Neural progenitor cell (in vitro differentiated cells): ENCODE results near the gene CTIF. TPM values are rescaled to one million over a fixed set of nuclear protein-coding genes. Genes with fewer than 3 reads are reported as not detected.

Source experiments
- DNase-seq: peaks from one replicate; pipeline ENCODE4 v3.0.0-alpha.2; 2016; ENCODE audit warnings: low spot score
- H2AFZ ChIP-seq: fragments of 200-600 bp; sonication (generic); replicated peaks from 2 replicates; pipeline ENCODE4 v1.6.1; 2016; ENCODE audit warnings: antibody characterized with exemption
- H3F3A ChIP-seq: fragments of 200-600 bp; sonication (generic); 2 replicates; pipeline ENCODE4 v1.6.1; 2016; ENCODE audit warnings: antibody characterized with exemption, low read depth
- H3K27ac ChIP-seq: fragments of 200-600 bp; sonication (generic); 2 replicates; pipeline ENCODE4 v1.5.1; 2016; ENCODE audit warnings: mild to moderate bottlenecking
- H3K27me3 ChIP-seq: fragments of 200-600 bp; sonication (generic); 2 replicates; pipeline ENCODE4 v1.6.1; 2016; ENCODE audit warnings: mild to moderate bottlenecking, moderate library complexity
- H3K36me3 ChIP-seq: fragments of 200-600 bp; sonication (generic); 2 replicates; pipeline ENCODE4 v1.5.1; 2016
- H3K4me1 ChIP-seq: fragments of 200-600 bp; sonication (generic); 2 replicates; pipeline ENCODE4 v1.6.1; 2016; ENCODE audit warnings: mixed run types
- H3K4me2 ChIP-seq: fragments of 200-600 bp; sonication (generic); 2 replicates; pipeline ENCODE4 v1.6.1; 2016
- H3K4me3 ChIP-seq: fragments of 200-600 bp; sonication (generic); 2 replicates; pipeline ENCODE4 v1.5.1; 2016
- H3K79me2 ChIP-seq: fragments of 200-600 bp; sonication (generic); 2 replicates; pipeline ENCODE4 v1.6.1; 2016; ENCODE audit warnings: low read depth
- H3K9ac ChIP-seq: fragments of 200-600 bp; sonication (generic); 2 replicates; pipeline ENCODE4 v1.6.1; 2016
- H3K9me3 ChIP-seq: fragments of 200-600 bp; sonication (generic); 2 replicates; pipeline ENCODE4 v1.5.1; 2016; ENCODE audit warnings: low read depth
- H4K20me1 ChIP-seq: fragments of 200-600 bp; sonication (generic); 2 replicates; pipeline ENCODE4 v1.6.1; 2016; ENCODE audit warnings: low read depth
- H3K27ac Mint-ChIP-seq: 3 replicates; pipeline ENCODE4 v1.8.0; 2021; ENCODE audit warnings: mixed read lengths
- H3K27me3 Mint-ChIP-seq: 2 replicates; pipeline ENCODE4 v1.8.0; 2022; ENCODE audit warnings: low read depth, mild to moderate bottlenecking, inconsistent platforms, moderate library complexity, mixed read lengths; ENCODE audit not compliant: insufficient read depth
- H3K36me3 Mint-ChIP-seq: 3 replicates; pipeline ENCODE4 v1.8.0; 2021; ENCODE audit warnings: mixed read lengths
- H3K4me1 Mint-ChIP-seq: 3 replicates; pipeline ENCODE4 v1.8.0; 2021; ENCODE audit warnings: mixed read lengths
- H3K4me3 Mint-ChIP-seq: 3 replicates; pipeline ENCODE4 v1.8.0; 2021; ENCODE audit warnings: mild to moderate bottlenecking, moderate library complexity, mixed read lengths
- H3K9me3 Mint-ChIP-seq: 3 replicates; pipeline ENCODE4 v1.8.0; 2020; ENCODE audit warnings: mixed read lengths
- EZH2 ChIP-seq: fragments of 200-600 bp; sonication (generic); IDR thresholded peaks from 2 replicates; pipeline ENCODE4 v1.6.1; 2017; ENCODE audit warnings: antibody characterized with exemption, mild to moderate bottlenecking, moderate library complexity
- EZH2phosphoT487 ChIP-seq: fragments of 200-600 bp; sonication (generic); IDR thresholded peaks from 2 replicates; pipeline ENCODE4 v1.6.1; 2017; ENCODE audit warnings: antibody characterized with exemption
- total RNA-seq: library from RNA; depleted of rRNA; stranded (reverse); fragments of >200 nt; gene quantifications from 2 replicates; pipeline ENCODE4 v1.2.3, GENCODE V29; 2015; ENCODE audit warnings: low replicate concordance
- TF ChIP-seq, protein P1 (sequence below): fragments of 200-600 bp; sonication (generic); IDR thresholded peaks from 2 replicates; pipeline ENCODE4 v1.5.1; 2017; ENCODE audit warnings: antibody characterized with exemption, mild to moderate bottlenecking

Gene CTIF
- total RNA-seq, 1 donor from 2014 or later = 17.6 TPM

DNA sequence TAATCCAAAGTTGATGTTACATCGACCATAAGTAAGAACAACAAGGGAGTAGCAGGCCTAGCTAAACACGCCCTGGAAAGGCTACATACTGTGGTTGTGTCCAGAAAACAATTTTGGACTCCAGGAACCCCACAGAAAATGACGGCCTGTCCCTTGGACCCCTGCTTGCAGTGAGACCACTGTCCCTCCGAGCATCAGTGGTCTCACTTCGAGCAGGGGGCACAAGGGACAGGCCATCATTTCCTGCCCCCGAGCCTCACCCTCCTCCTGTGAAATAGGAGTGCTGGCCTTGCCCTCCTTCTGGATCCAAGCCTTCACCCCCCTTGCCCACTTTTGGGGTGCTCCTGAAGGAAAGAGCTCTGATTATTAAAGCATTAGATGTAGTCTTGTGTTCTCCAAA lies 144.4 kb downstream of the CTIF start:
- Histone ChIP-seq H3K27me3 (no peaks in the 10 kb centered on the region), H4K20me1 (no peaks in the 10 kb centered on the region), H3K27ac (no peak overlapping the region), H3K4me3 (no peak overlapping the region), H3K4me1 (peaks cover 21% of the 10 kb centered on the region), H3K4me2 (no peak overlapping the region), H3F3A (peaks cover 14% of the 10 kb centered on the region), H3K9ac (no peak overlapping the region), H2AFZ (no peak overlapping the region), H3K79me2 (no peaks in the 10 kb centered on the region), H3K36me3 (no peaks in the 10 kb centered on the region), H3K9me3 (no peaks in the 10 kb centered on the region)
- peaks cover 36% of the 10 kb centered on the region for H3K4me1 Mint-ChIP-seq
- no peak overlapping the region for H3K4me3 Mint-ChIP-seq
- H3K36me3 Mint-ChIP-seq = peaks cover 5% of the 10 kb centered on the region
- H3K9me3 Mint-ChIP-seq = no peaks in the 10 kb centered on the region
- H3K27ac Mint-ChIP-seq = no peak overlapping the region
- TF ChIP-seq, protein P1, sequence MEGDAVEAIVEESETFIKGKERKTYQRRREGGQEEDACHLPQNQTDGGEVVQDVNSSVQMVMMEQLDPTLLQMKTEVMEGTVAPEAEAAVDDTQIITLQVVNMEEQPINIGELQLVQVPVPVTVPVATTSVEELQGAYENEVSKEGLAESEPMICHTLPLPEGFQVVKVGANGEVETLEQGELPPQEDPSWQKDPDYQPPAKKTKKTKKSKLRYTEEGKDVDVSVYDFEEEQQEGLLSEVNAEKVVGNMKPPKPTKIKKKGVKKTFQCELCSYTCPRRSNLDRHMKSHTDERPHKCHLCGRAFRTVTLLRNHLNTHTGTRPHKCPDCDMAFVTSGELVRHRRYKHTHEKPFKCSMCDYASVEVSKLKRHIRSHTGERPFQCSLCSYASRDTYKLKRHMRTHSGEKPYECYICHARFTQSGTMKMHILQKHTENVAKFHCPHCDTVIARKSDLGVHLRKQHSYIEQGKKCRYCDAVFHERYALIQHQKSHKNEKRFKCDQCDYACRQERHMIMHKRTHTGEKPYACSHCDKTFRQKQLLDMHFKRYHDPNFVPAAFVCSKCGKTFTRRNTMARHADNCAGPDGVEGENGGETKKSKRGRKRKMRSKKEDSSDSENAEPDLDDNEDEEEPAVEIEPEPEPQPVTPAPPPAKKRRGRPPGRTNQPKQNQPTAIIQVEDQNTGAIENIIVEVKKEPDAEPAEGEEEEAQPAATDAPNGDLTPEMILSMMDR = no peak
- no peak for DNase-seq
- peaks cover 13% of the 10 kb centered on the region for H3K27me3 Mint-ChIP-seq

DNA sequence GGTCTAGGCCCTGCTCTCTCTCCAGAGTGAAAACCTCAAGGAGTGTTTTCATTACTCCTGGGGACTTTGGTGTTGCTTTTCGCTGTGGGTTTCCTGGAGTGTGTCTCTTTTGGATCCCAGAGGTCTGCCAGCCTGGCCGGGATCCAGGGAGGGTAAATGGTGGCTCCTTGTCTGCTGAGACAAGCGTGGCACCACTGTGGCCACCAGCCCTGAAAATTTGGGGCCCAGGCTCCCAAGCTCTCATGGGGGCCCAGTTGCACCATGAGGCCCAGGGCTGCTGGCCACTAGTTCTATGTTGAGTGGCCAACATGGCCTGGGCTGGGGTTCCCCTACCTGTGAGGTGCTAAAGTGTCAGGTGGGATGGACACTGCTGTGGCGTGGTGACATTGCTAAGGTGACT lies 144.8 kb downstream of the CTIF start:
- no peak for TF ChIP-seq EZH2phosphoT487
- TF ChIP-seq EZH2 = no peak
- TF ChIP-seq, protein P1 = no peak
- no peak overlapping the region for H3K4me2 ChIP-seq
- H3K36me3 ChIP-seq = no peaks in the 10 kb centered on the region
- Mint-ChIP-seq H3K27ac (no peak overlapping the region), H3K27me3 (peaks cover 13% of the 10 kb centered on the region), H3K4me3 (no peak overlapping the region), H3K36me3 (peaks cover 5% of the 10 kb centered on the region), H3K9me3 (no peaks in the 10 kb centered on the region), H3K4me1 (peaks cover 37% of the 10 kb centered on the region)
- no peak overlapping the region for H2AFZ ChIP-seq
- no peaks in the 10 kb centered on the region for H3K9me3 ChIP-seq
- no peaks in the 10 kb centered on the region for H3K27me3 ChIP-seq
- DNase-seq = no peak
- H3K4me3 ChIP-seq = no peak overlapping the region
- peaks cover 21% of the 10 kb centered on the region for H3K4me1 ChIP-seq
- H3K9ac ChIP-seq = no peak overlapping the region
- H3F3A ChIP-seq = peaks cover 14% of the 10 kb centered on the region
- H4K20me1 ChIP-seq = no peaks in the 10 kb centered on the region
- H3K79me2 ChIP-seq = no peaks in the 10 kb centered on the region
- no peak overlapping the region for H3K27ac ChIP-seq

DNA sequence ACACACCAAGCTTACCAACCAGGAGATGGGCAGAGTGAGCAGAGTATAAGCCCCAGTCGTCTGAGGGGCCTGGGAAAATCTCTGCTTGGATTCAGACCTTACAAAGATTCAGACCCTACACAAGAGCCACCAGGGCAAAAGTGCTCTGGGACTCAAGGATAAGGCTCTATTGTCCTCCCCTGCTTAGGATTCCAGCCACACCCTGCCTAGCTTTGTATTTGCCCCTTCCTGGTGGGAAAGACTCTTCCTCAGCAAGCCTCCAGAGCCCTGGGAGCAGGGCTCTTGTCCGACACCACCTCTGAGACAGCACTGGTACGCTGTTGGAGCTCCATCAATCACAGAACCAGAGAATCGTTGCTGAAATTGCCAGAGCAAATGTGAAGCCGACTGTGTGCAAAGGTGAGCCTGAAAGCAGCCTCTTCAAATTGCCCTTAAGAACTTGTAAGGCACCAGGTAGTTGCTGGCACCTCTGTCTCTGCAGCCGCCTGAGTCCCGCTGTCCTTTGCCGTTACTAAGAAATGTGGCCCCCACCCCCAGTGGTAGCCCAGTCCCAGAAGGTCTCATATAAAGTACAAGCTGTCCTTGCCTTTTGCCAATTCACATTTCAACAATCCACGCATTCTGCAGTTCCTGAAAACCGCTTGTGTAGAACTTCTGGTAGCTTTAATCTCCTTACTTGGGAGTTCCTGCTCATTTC lies 148.7 kb downstream of the CTIF start:
- peaks cover 4% of the 10 kb centered on the region for H3K27me3 Mint-ChIP-seq
- H3K9me3 Mint-ChIP-seq = no peaks in the 10 kb centered on the region
- Histone ChIP-seq H3F3A (no peaks in the 10 kb centered on the region), H3K4me1 (peaks cover 4% of the 10 kb centered on the region), H3K4me3 (no peak overlapping the region), H3K4me2 (no peak overlapping the region), H3K9ac (no peak overlapping the region), H3K27ac (no peak overlapping the region), H3K27me3 (no peaks in the 10 kb centered on the region), H2AFZ (no peak overlapping the region), H3K36me3 (no peaks in the 10 kb centered on the region), H3K79me2 (no peaks in the 10 kb centered on the region), H3K9me3 (no peaks in the 10 kb centered on the region), H4K20me1 (no peaks in the 10 kb centered on the region)
- peaks cover 15% of the 10 kb centered on the region for H3K4me1 Mint-ChIP-seq
- TF ChIP-seq EZH2 (no peak), EZH2phosphoT487 (no peak)
- TF ChIP-seq, protein P1 = no peak
- H3K4me3 Mint-ChIP-seq = no peak overlapping the region
- H3K27ac Mint-ChIP-seq = peak overlapping the region; percentile 76
- peak; percentile 50 for DNase-seq
- peaks cover 3% of the 10 kb centered on the region for H3K36me3 Mint-ChIP-seq
